Measurements from ENCODE around the gene ZNF513.

Gene ZNF513

DNA sequence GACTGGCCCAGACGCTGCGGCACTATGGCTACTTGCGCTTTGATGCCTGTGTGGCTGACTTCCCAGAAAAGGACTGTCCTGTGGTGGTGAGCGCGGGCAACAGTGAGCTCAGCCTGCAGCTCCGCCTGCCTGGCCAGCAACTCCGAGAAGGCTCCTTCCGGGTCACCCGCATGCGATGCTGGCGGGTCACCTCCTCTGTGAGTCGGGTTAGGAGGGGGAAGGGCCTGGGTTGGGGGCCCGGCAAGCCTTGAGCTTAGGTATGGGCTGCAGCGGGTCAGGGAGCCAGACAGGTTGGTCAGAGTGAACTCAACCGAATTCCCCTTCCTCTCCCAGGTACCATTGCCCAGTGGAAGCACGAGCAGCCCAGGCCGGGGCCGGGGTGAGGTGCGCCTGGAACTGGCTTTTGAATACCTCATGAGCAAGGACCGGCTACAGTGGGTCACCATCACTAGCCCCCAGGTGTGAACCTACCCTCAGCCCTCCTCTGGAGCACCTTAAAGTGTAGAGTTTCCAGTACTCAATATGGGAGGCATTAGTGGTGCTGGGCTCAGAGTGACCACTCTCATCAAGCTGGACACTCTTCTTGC is 4.9 kb downstream of the ZNF513 start:
- no peak for DNase-seq (ENCODE audit: low spot score)
- TF ChIP-seq, protein P1, sequence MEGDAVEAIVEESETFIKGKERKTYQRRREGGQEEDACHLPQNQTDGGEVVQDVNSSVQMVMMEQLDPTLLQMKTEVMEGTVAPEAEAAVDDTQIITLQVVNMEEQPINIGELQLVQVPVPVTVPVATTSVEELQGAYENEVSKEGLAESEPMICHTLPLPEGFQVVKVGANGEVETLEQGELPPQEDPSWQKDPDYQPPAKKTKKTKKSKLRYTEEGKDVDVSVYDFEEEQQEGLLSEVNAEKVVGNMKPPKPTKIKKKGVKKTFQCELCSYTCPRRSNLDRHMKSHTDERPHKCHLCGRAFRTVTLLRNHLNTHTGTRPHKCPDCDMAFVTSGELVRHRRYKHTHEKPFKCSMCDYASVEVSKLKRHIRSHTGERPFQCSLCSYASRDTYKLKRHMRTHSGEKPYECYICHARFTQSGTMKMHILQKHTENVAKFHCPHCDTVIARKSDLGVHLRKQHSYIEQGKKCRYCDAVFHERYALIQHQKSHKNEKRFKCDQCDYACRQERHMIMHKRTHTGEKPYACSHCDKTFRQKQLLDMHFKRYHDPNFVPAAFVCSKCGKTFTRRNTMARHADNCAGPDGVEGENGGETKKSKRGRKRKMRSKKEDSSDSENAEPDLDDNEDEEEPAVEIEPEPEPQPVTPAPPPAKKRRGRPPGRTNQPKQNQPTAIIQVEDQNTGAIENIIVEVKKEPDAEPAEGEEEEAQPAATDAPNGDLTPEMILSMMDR (IDR thresholded peaks at IDR 0.05): no peak
- H3K27ac ChIP-seq: no peak overlapping the region
- no peak overlapping the region for H3K4me3 ChIP-seq

DNA sequence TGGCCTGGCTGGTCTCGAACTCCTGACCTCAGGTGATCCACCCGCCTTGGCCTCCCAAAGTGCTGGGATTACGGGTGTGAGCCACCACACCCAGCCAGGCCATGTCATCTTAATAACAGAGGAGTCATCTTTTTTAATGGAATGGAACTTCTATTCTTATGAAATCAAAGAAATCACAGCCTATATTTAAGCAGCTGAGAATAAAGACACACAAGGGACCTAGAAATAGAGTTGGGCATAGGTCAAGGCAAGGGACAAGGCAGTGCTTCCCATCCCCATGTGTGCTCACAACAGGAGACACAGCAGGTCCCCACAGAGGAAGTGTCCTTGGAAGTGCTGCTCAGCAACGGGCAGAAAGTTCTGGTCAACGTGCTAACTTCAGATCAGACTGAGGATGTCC is 7.0 kb downstream of the ZNF513 start:
- TF ChIP-seq, protein P1 (IDR thresholded peaks at IDR 0.05): no peak
- no peak for DNase-seq (ENCODE audit: low spot score)
- H3K4me3 ChIP-seq: no peak overlapping the region
- H3K27ac ChIP-seq: no peak overlapping the region

DNA sequence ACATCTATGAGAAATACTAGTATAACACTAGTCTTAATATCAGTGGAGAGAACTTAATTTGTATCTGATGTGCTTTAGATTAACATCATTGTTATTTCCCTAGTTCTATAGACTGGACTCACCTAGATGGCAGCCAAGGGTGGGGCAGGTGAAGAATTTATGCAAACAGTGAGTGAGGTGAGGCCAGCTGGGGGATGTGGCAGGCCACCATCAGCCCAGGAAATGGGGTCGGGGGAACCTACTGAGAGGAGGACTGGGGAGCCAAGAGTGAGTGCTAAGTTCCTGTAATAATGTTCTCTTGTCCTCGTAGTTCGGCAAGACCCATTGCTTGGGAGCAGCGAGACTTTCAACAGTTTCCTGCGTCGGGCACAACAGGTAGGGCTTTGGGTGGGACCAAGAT is 7.6 kb downstream of the ZNF513 start:
- H3K4me3 ChIP-seq: no peak overlapping the region
- no peak for DNase-seq (ENCODE audit: low spot score)

DNA sequence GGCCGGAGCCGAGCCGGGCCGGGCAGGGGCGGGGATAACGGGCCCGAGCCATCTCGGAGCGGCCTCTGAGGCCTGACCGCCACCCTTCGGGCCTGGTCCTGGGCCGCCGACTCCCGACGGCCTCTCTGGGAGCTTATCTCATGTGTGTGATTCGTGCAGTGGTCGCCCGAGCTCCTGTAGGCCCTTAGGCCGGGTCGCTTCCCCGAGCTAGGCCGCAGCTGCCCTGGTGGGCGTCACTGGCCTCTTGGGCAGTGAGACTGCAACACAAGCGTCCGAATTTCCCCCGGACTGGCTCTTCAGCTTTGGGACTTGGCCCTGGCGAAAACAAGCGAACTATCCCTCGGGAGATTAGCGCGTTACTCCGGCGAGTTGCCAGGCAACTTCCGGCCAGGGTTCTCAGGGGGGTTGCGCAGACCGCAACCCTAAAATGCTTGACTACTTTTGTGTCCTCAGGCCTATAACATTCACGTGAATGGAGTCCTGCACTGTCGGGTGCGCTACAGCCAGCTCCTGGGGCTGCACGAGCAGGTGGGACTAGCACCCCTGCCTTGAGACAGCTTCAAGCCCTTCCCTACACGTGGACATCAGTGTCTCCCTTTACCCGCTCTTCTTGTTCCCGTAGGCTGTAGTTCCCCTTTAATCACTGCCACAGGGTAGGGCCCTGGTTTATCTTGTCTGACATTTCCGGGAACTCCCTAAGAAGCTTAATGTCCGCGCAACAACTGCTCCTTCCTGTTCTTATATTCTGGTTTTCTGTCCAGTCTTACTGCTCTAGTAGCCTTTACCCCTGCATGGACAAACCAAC is 9.5 kb downstream of the ZNF513 start:
- Histone ChIP-seq H3K4me3 (peak overlapping the region; percentile 91), H3K27ac (peak overlapping the region; percentile 91 to 96)
- no peak for DNase-seq (ENCODE audit: low spot score)
- TF ChIP-seq, protein P1 (IDR thresholded peaks at IDR 0.05): no peak

More for the DNA sequence above, 7.6 kb downstream of the ZNF513 start:
- TF ChIP-seq, protein P1 (IDR thresholded peaks at IDR 0.05): no peak
- no peak overlapping the region for H3K27ac ChIP-seq

DNA sequence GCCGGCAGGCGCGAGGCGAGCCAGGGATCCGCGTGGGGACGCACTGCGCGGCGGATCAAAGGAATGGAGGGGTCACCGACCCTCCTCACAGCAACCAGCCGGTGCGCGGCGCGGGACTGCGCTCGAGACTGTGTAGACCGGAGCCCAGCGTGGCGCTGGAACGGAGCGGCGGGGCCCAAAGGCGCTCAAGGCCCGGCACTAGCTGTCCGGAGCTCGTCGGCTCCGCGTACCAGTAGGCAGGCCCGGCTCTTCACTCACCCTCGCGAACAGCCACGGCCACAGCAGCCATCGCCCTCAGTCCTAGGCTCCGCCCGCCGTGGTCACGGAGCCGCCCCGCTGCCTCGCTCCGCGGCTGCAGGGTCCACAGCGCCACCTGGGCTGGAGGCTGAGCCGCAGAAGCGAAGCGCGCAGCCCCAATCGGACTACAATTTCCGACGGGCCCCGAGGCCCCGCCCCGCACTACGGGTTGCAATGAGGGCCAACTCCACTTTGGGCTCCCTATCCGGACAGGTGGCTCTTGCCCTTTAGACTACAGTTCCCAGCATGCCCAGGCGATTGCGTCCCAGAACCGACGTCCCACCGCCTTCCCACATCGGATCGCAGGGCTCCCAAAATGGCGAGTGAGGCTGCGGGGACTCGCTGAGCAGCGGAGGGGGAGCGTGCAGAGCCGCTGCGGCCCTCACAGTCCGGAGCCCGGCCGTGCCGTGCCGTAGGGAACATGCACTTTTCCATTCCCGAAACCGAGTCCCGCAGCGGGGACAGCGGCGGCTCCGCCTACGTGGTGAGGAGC is 10.3 kb downstream of the ZNF513 start, which contains the start of the genes EIF2B4 and SNX17:
EIF2B4 (minus strand) TSS at position 313 of the 790 bp plus-strand sequence; CDS start at position 289, 24 bp downstream.
SNX17 (plus strand) TSS at position 591 of the 790 bp plus-strand sequence; CDS start at position 719, 128 bp downstream.
- H3K4me3 ChIP-seq: peak within 1 kb of the TSS; percentile 91
- peak; percentile 100 for DNase-seq (ENCODE audit: low spot score)
- TF ChIP-seq, protein P1 (IDR thresholded peaks at IDR 0.05): peak; percentile 37
- H3K27ac ChIP-seq: peak within 1 kb of the TSS; percentile 91 to 96

DNA sequence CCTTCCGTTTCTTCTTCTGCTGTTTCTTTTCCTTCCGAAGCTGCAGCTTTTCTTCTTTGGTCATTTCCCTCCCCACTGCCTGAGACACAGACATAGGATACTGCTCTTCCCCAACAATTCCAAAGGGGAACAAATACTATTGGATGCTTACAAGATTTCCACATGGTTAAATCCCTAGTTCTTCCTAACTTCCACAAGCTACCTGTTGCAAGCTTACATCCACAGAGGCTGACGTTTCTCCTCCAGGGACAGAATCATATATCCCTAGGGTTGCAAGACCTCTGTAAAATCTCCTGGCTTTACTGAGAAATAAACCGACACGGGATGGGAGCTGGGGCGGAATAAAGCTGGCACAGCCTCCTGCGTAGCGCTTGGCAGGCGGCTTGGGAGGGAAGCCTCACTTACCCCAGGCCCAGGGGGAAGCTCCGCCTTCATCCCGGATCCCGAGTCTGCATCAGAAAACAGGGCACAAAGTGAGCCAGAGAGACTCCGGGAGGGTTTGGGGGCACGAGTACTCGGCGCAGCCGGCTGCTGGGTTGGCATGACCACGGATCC is 11.0 kb downstream of the ZNF513 start:
- Histone ChIP-seq H3K27ac (peak overlapping the region; percentile 84 to 96), H3K4me3 (peak overlapping the region; percentile 91)
- DNase-seq (ENCODE audit: low spot score): peak; percentile 82
- TF ChIP-seq, protein P1 (IDR thresholded peaks at IDR 0.05): no peak
